ENCODE data around the gene ACER1.
"Not testable (repeated sequence)": the region's sequence is repeated elsewhere in the genome, so short reads cannot be mapped to it uniquely, and the experiment has no call there.

ACER1 gene

GRCh38 chr19:6333439-6333838 lies at the start of gene ACER1:
Gene ACER1 (minus strand): TSS chr19:6333612. CDS start chr19:6333551, 61 bp downstream.
- DNase-seq = no peak

- DNase-seq = no peak
Measured at GRCh38 chr19:6383188-6383587, 49.8 kb upstream of the ACER1 start.

GRCh38 chr19:6381030-6381750 lies 47.8 kb upstream of the ACER1 start:
- no peak for DNase-seq

- no peak for DNase-seq
Measured at GRCh38 chr19:6379744-6380143, 46.3 kb upstream of the ACER1 start.

- no peak for DNase-seq
Measured at GRCh38 chr19:6378486-6378885, 45.1 kb upstream of the ACER1 start.

- DNase-seq = no peak
Measured at GRCh38 chr19:6378041-6378440, 44.6 kb upstream of the ACER1 start.

- no peak for DNase-seq
Measured at GRCh38 chr19:6376512-6377190, 43.2 kb upstream of the ACER1 start.

GRCh38 chr19:6375411-6376010 lies 42.1 kb upstream of the ACER1 start, which contains the start of gene PSPN:
Gene PSPN (minus strand): TSS chr19:6375933. CDS start chr19:6375849, 84 bp downstream.
- DNase-seq = no peak

- DNase-seq = no peak
Measured at GRCh38 chr19:6374711-6375410, 41.4 kb upstream of the ACER1 start.

- no peak for DNase-seq
Measured at GRCh38 chr19:6374161-6374709, 40.8 kb upstream of the ACER1 start.

- no peak for DNase-seq
Measured at GRCh38 chr19:6373813-6374108, 40.3 kb upstream of the ACER1 start.

GRCh38 chr19:6373096-6373812 lies 39.8 kb upstream of the ACER1 start:
- DNase-seq = peak; percentile 100

- peak; percentile 89 for DNase-seq
Measured at GRCh38 chr19:6372594-6373095, 39.2 kb upstream of the ACER1 start, which contains the start of gene ALKBH7. Gene ALKBH7 (plus strand): TSS chr19:6372794. CDS start chr19:6372821, 27 bp downstream.

GRCh38 chr19:6364353-6364752 lies 30.9 kb upstream of the ACER1 start:
- DNase-seq = no peak

- no peak for DNase-seq
Measured at GRCh38 chr19:6362351-6362801, 29.0 kb upstream of the ACER1 start.

GRCh38 chr19:6362027-6362350 lies 28.6 kb upstream of the ACER1 start:
- no peak for DNase-seq

- not testable (repeated sequence) for DNase-seq
Measured at GRCh38 chr19:6360857-6361216, 27.4 kb upstream of the ACER1 start.

- DNase-seq = not testable (repeated sequence)
Measured at GRCh38 chr19:6360445-6360844, 27.0 kb upstream of the ACER1 start.

GRCh38 chr19:6359568-6360341 lies 26.3 kb upstream of the ACER1 start:
- no peak for DNase-seq

GRCh38 chr19:6358003-6358402 lies 24.6 kb upstream of the ACER1 start:
- no peak for DNase-seq

- DNase-seq = no peak
Measured at GRCh38 chr19:6357174-6357573, 23.8 kb upstream of the ACER1 start.
